HG03135 (cell line): ENCODE results near the gene FNIP2.
A peak's percentile ranks its signal among the peaks of the same experiment; 100 is the strongest.
"Not testable (repeated sequence)": the region's sequence is repeated elsewhere in the genome, so short reads cannot be mapped to it uniquely, and the experiment has no call there.

ENCODE experiments used
- ATAC-seq: cut with Tn5 transposase; IDR thresholded peaks from one replicate; pipeline ENCODE4 v1.9.1; 2021; ENCODE audit warnings: mild to moderate bottlenecking, moderate library complexity; ENCODE audit not compliant: unreplicated experiment

The FNIP2 gene

GRCh38 chr4:158945529-158946108 lies 176.8 kb downstream of the FNIP2 start:
- ATAC-seq, result no peak

GRCh38 chr4:158946825-158947224 lies 178.0 kb downstream of the FNIP2 start:
- no peak for ATAC-seq

DNA sequence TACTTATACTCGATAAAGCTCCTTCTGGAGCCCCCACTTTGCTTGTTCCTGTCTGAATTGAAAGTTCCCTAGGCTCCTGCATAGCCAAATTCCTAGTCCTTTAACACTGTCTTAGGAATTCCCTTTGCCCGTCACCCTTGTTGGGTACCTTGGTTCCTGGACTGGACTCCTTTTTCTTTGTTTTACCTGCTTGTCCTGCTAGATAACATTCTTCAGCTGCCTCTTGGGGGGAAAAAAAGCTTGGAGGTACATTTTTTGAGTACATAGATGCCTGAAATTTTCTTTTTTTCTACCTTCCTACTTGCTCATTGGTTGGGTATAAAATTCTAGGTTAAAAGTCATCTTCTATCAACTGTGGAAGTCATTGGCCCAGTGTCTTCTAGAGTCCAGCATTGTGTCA lies 179.2 kb downstream of the FNIP2 start:
- ATAC-seq, result no peak

DNA sequence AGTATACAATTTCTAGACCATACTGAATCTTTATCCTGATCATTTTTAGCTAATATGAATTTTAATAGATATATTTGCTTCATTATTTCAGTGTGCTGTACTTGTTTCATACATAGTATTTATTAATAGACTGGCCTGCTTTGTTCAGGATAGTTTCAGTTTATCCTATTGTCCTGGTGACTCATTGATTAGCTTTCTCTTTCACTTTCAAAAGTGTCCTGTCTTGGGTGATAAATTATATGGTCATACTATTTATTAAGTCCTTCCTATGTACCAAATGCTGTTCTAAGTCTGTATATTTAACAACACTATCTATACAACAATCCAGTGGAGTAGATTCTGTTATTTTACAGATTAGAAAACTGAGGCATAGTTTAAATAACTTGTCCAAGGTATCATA lies 180.3 kb downstream of the FNIP2 start:
- ATAC-seq, result peak; percentile 59

DNA sequence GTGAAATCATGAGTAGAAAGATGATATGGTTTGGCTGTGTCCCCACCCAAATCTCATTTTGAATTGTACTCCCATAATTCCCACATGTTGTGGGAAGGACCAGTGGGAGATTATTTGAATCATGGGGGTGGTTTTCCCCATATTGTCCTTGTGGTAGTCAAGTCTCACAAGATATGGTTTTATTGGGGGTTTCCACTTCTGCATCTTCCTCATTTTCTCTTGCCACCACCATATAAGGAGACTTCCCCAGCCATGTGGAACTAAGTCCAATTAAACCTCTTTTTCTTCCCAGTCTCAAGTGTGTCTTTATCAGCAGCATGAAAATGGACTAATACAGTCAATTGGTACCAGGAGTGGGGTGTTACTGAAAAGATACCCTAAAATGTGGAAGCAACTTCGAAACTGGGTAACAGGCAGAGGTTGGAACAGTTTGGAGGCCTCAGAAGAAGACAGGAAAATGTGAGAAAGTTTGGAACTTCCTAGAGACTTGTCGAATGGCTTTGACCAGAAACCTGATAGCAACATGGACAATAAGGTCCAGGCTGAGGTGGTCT lies 183.5 kb downstream of the FNIP2 start:
- ATAC-seq, result not testable (repeated sequence)

- not testable (repeated sequence) for ATAC-seq
Measured at GRCh38 chr4:158956345-158956744, 187.5 kb downstream of the FNIP2 start.

- ATAC-seq, result not testable (repeated sequence)
Measured at GRCh38 chr4:158956918-158957317, 188.1 kb downstream of the FNIP2 start.
